Right lung (tissue), 5 donors: Measurements from ENCODE around the gene RCAN2. TPM values are rescaled to one million over a fixed set of nuclear protein-coding genes. Genes with fewer than 3 reads are reported as not detected.
A peak's percentile ranks its signal among the peaks of the same experiment; 100 is the strongest.

ENCODE experiments used
- DNase-seq, 2 donors: peaks; one replicate each; pipeline ENCODE4 v3.0.0-alpha.2; 2013
- polyA plus RNA-seq, 5 donors: library from polyadenylated mRNA; unstranded; fragments of 120-200 nt; gene quantifications; one replicate each; pipeline versions ENCODE4 v1.2.1 to v1.2.3, GENCODE V29; 2013; ENCODE audit warnings: inconsistent platforms in 1 of 5, low replicate concordance in 1 of 5; ENCODE audit not compliant: insufficient read length in 5 of 5, insufficient read depth in 1 of 5

The RCAN2 gene
- polyA plus RNA-seq, 5 donors: 2.4 to 3.3 (median 2.9) TPM

GRCh38 chr6:46293641-46294316, 197.5 kb downstream of the RCAN2 start:
- DNase-seq: no peak

- DNase-seq: no peak
Measured at GRCh38 chr6:46291880-46292279, 199.4 kb downstream of the RCAN2 start.

GRCh38 chr6:46291275-46291633, 200.0 kb downstream of the RCAN2 start:
- no peak for DNase-seq

GRCh38 chr6:46290421-46291274, 200.6 kb downstream of the RCAN2 start:
- DNase-seq: no peak

- no peak for DNase-seq
Measured at GRCh38 chr6:46289898-46290297, 201.4 kb downstream of the RCAN2 start.

- no peak for DNase-seq
Measured at GRCh38 chr6:46288835-46289234, 202.4 kb downstream of the RCAN2 start.

GRCh38 chr6:46287681-46288080, 203.6 kb downstream of the RCAN2 start:
- DNase-seq: no peak

- DNase-seq: no peak
Measured at GRCh38 chr6:46287043-46287442, 204.2 kb downstream of the RCAN2 start.

- no peak for DNase-seq
Measured at GRCh38 chr6:46284475-46284874, 206.8 kb downstream of the RCAN2 start.

- no peak for DNase-seq
Measured at GRCh38 chr6:46281110-46281509, 210.1 kb downstream of the RCAN2 start.

- DNase-seq: no peak
Measured at GRCh38 chr6:46279874-46280273, 211.4 kb downstream of the RCAN2 start.

GRCh38 chr6:46276576-46277142, 214.6 kb downstream of the RCAN2 start:
- DNase-seq: no peak

- DNase-seq: no peak
Measured at GRCh38 chr6:46274502-46274901, 216.7 kb downstream of the RCAN2 start.

- no peak for DNase-seq
Measured at GRCh38 chr6:46273911-46274310, 217.3 kb downstream of the RCAN2 start.

GRCh38 chr6:46271728-46272127, 219.5 kb downstream of the RCAN2 start:
- DNase-seq: no peak

GRCh38 chr6:46271107-46271506, 220.1 kb downstream of the RCAN2 start:
- DNase-seq: no peak

- no peak for DNase-seq
Measured at GRCh38 chr6:46270336-46270735, 220.9 kb downstream of the RCAN2 start.

- peak in 1 of 2 donors; percentile 9 for DNase-seq
Measured at GRCh38 chr6:46269447-46270229, 221.6 kb downstream of the RCAN2 start.

GRCh38 chr6:46267515-46267914, 223.7 kb downstream of the RCAN2 start:
- no peak for DNase-seq

- no peak for DNase-seq
Measured at GRCh38 chr6:46265373-46265772, 225.9 kb downstream of the RCAN2 start.

- DNase-seq: peak; percentile 52
Measured at GRCh38 chr6:46263707-46264086, 227.6 kb downstream of the RCAN2 start.
